HepG2 (cell line): ENCODE data around the gene GRIN2C. TPM values are rescaled to one million over a fixed set of nuclear protein-coding genes. Genes with fewer than 3 reads are reported as not detected.

Experiments used
- ARID3A ChIP-seq: IDR thresholded peaks from 2 replicates; pipeline ENCODE4 v1.6.1; 2012; ENCODE audit warnings: low read depth, low read length, improper control_type of control experiment
- BRF2 ChIP-seq: sonication (generic); formaldehyde crosslinking; IDR thresholded peaks from 2 replicates; pipeline ENCODE4 v1.8.1; 2022; ENCODE audit warnings: mild to moderate bottlenecking, missing genetic modification reagents
- CBX2 ChIP-seq, 2 experiments: fragments of 200-600 bp in 1 of 2; sonication (generic); formaldehyde crosslinking in 1 of 2; IDR thresholded peaks; 2 replicates each; pipeline versions ENCODE4 v1.7.0 to v1.8.1; 2018 to 2022; ENCODE audit warnings: low read depth in 2 of 2, low read length in 1 of 2, mild to moderate bottlenecking in 1 of 2, missing genetic modification reagents in 1 of 2
- CC2D1A ChIP-seq: sonication (generic); formaldehyde crosslinking; IDR thresholded peaks from 2 replicates; pipeline ENCODE4 v1.8.1; 2023; ENCODE audit warnings: mild to moderate bottlenecking, missing genetic modification reagents
- E2F5 ChIP-seq: sonication (generic); formaldehyde crosslinking; conservative IDR thresholded peaks from 2 replicates; pipeline ENCODE4 v1.4.0; 2020; ENCODE audit warnings: missing genetic modification reagents
- ETV5 ChIP-seq: IDR thresholded peaks from 2 replicates; pipeline ENCODE4 v1.6.1; 2018; ENCODE audit warnings: missing biosample characterization, missing genetic modification reagents, inconsistent platforms, borderline replicate concordance
- KLF6 ChIP-seq: IDR thresholded peaks from 2 replicates; pipeline ENCODE4 v1.8.0; 2016; ENCODE audit warnings: missing biosample characterization, missing genetic modification reagents
- NR2F1 ChIP-seq, 2 experiments: fragments of 450-650 bp in 1 of 2; formaldehyde crosslinking in 1 of 2; IDR thresholded peaks; 2 replicates each; pipeline versions ENCODE4 v1.5.0 to v1.6.1; 2016 to 2020; ENCODE audit warnings: mild to moderate bottlenecking in 1 of 2, missing compliant biosample characterization in 1 of 2, missing genetic modification reagents in 1 of 2, moderate library complexity in 1 of 2
- NR3C1 ChIP-seq: sonication (generic); formaldehyde crosslinking; IDR thresholded peaks from 2 replicates; pipeline ENCODE4 v1.4.0; 2020; ENCODE audit warnings: missing genetic modification reagents
- PAF1 ChIP-seq: IDR thresholded peaks from 2 replicates; pipeline ENCODE4 v1.6.1; 2016; ENCODE audit warnings: missing genetic modification reagents, missing compliant biosample characterization
- SIX1 ChIP-seq: sonication (generic); formaldehyde crosslinking; IDR thresholded peaks from 2 replicates; pipeline ENCODE4 v1.4.0; 2020; ENCODE audit warnings: missing genetic modification reagents, borderline replicate concordance
- THAP8 ChIP-seq: sonication (generic); formaldehyde crosslinking; IDR thresholded peaks from 2 replicates; pipeline ENCODE4 v1.5.1; 2020; ENCODE audit warnings: missing genetic modification reagents, mild to moderate bottlenecking, borderline replicate concordance
- ZBTB1 ChIP-seq: sonication (generic); formaldehyde crosslinking; IDR thresholded peaks from 2 replicates; pipeline ENCODE4 v1.4.0; 2020; ENCODE audit warnings: missing genetic modification reagents, borderline replicate concordance
- ZNF10 ChIP-seq: sonication (generic); formaldehyde crosslinking; IDR thresholded peaks from 2 replicates; pipeline ENCODE4 v1.4.0; 2020; ENCODE audit warnings: mild to moderate bottlenecking, low read depth, missing genetic modification reagents, borderline replicate concordance
- ZNF138 ChIP-seq: sonication (generic); formaldehyde crosslinking; IDR thresholded peaks from 2 replicates; pipeline ENCODE4 v1.5.0; 2020; ENCODE audit warnings: mild to moderate bottlenecking, low read depth, missing genetic modification reagents
- ZNF205 ChIP-seq: IDR thresholded peaks from 2 replicates; pipeline ENCODE4 v1.6.1; 2018; ENCODE audit warnings: missing biosample characterization, missing genetic modification reagents
- ZNF24 ChIP-seq: fragments of 450-650 bp; IDR thresholded peaks from 2 replicates; pipeline ENCODE4 v1.6.1; 2017; ENCODE audit warnings: antibody characterized with exemption, mild to moderate bottlenecking
- ZNF446 ChIP-seq: sonication (generic); formaldehyde crosslinking; IDR thresholded peaks from 2 replicates; pipeline ENCODE4 v1.5.0; 2020; ENCODE audit warnings: mild to moderate bottlenecking, missing genetic modification reagents
- ZNF619 ChIP-seq: sonication (generic); formaldehyde crosslinking; IDR thresholded peaks from 2 replicates; pipeline ENCODE4 v1.4.0; 2020; ENCODE audit warnings: mild to moderate bottlenecking, missing genetic modification reagents
- ZNF629 ChIP-seq: sonication (generic); formaldehyde crosslinking; conservative IDR thresholded peaks from 2 replicates; pipeline ENCODE4 v1.5.0; 2020; ENCODE audit warnings: missing genetic modification reagents
- ZNF687 ChIP-seq: sonication (generic); formaldehyde crosslinking; IDR thresholded peaks from 2 replicates; pipeline ENCODE4 v1.5.1; 2020; ENCODE audit warnings: mild to moderate bottlenecking, missing genetic modification reagents, moderate library complexity
- polyA plus RNA-seq, 8 experiments: library from polyadenylated mRNA; depleted of rRNA in 3 of 8; stranded (reverse) in 7 of 8; unstranded in 1 of 8; fragments of >200 nt; fragmentation: Illumina TruSeq in 4 of 8; extraction: Trizol in 4 of 8; gene quantifications; 2 replicates each; pipeline versions ENCODE4 v1.2.1 to v1.2.3, GENCODE V29; 2011 to 2016; ENCODE audit warnings: low read depth in 4 of 8, missing spikeins in 1 of 8, mixed read lengths in 1 of 8; ENCODE audit not compliant: insufficient read depth in 1 of 8
- total RNA-seq, 5 experiments: library from RNA; depleted of rRNA; stranded (reverse); fragments of >200 nt; fragmentation: Illumina TruSeq; extraction: Trizol; gene quantifications; 2 replicates each; pipeline ENCODE4 v1.2.3, GENCODE V29; 2016; ENCODE audit warnings: low read depth in 1 of 5

GRIN2C gene
- total and polyA plus RNA-seq, 2 of the 13 experiments (the other 11 are each of a cell fraction or from before 2014, with no cell fraction given) = 0.03 to 0.11 TPM

GRCh38 chr17:74873037-74873873 lies 13.6 kb upstream of the GRIN2C start (continued):
- TF ChIP-seq BRF2 (CRISPR knock-in tag) = no peak
- TF ChIP-seq ZNF24 = no peak
- TF ChIP-seq KLF6 (CRISPR knock-in tag) = peak; percentile 59; the same call in 1 of the 2 replicates
- TF ChIP-seq CBX2 (IDR thresholded peaks at IDR 0.05; ENCODE audit: low read depth, low read length) = no peak
- TF ChIP-seq CBX2 (CRISPR knock-in tag; IDR thresholded peaks at IDR 0.05; ENCODE audit: low read depth) = no peak
- peak; percentile 79 for TF ChIP-seq ETV5 (CRISPR knock-in tag)
- peak; percentile 69 for TF ChIP-seq ARID3A
- TF ChIP-seq NR2F1 (CRISPR knock-in tag; IDR thresholded peaks at IDR 0.05) = no peak
- peak; percentile 97 for TF ChIP-seq E2F5 (CRISPR knock-in tag)
- TF ChIP-seq ZNF619 = no peak
- no peak for TF ChIP-seq ZBTB1 (CRISPR knock-in tag)
- TF ChIP-seq THAP8 = no peak
- no peak for TF ChIP-seq ZNF205 (CRISPR knock-in tag)
- no peak for TF ChIP-seq CC2D1A (CRISPR knock-in tag)
- peak; percentile 79 for TF ChIP-seq ZNF687 (CRISPR knock-in tag)
- no peak for TF ChIP-seq SIX1
- no peak for TF ChIP-seq NR3C1 (CRISPR knock-in tag)
- TF ChIP-seq ZNF138 = no peak
- TF ChIP-seq ZNF10 = no peak
- TF ChIP-seq ZNF446 (CRISPR knock-in tag) = no peak
- TF ChIP-seq PAF1 (CRISPR knock-in tag) = no peak
- TF ChIP-seq ZNF629 = no peak
